Prostate gland (tissue), 2 donors: ENCODE data around the gene TBC1D24. TPM values are rescaled to one million over a fixed set of nuclear protein-coding genes. Genes with fewer than 3 reads are reported as not detected.

Experiments used
- DNase-seq: peaks from one replicate; pipeline ENCODE4 v3.0.0-alpha.2; 2019; ENCODE audit warnings: low spot score
- H3K27ac ChIP-seq, 2 donors: fragments of 200-600 bp; sonication (generic); 2 replicates each; pipeline ENCODE4 v1.5.1; 2017 to 2019
- H3K27me3 ChIP-seq: fragments of 200-600 bp; sonication (generic); replicated peaks from 2 replicates; pipeline ENCODE4 v1.5.1; 2019; ENCODE audit not compliant: insufficient read depth
- H3K36me3 ChIP-seq, 2 donors: fragments of 200-600 bp; sonication (generic); 1 replicate in 1 of 2; 2 replicates in 1 of 2; pipeline versions ENCODE4 v1.5.1 to v1.8.1; 2017 to 2019
- H3K4me1 ChIP-seq: fragments of 200-600 bp; sonication (generic); replicated peaks from 2 replicates; pipeline ENCODE4 v1.5.1; 2019
- H3K4me3 ChIP-seq, 2 donors: fragments of 200-600 bp; sonication (generic); 2 replicates each; pipeline ENCODE4 v1.5.1; 2017 to 2019
- H3K9me3 ChIP-seq: fragments of 200-600 bp; sonication (generic); 2 replicates; pipeline ENCODE4 v1.5.1; 2017
- POLR2A ChIP-seq: fragments of 450-650 bp; IDR thresholded peaks from one replicate; pipeline ENCODE4 v1.6.1; 2016; ENCODE audit warnings: antibody characterized with exemption, mild to moderate bottlenecking
- POLR2AphosphoS5 ChIP-seq: sonication (generic); formaldehyde crosslinking; IDR thresholded peaks from one replicate; pipeline ENCODE4 v1.6.1; 2017; ENCODE audit warnings: antibody characterized with exemption
- WGBS: methylation state at CpG from one replicate; pipeline ENCODE4 v1.1.5; 2018; 5-methylcytosine and 5-hydroxymethylcytosine counted together
- intact Hi-C: fragments of 100-400 bp; cut with DNase I; formaldehyde crosslinking; loops from one replicate; pipeline ENCODE4 v1.14.2; 2022
- total RNA-seq, 2 donors: library from RNA; depleted of rRNA; stranded (reverse); fragments of >200 nt; gene quantifications; one replicate each; pipeline ENCODE4 v1.1.0, GENCODE V29; 2016
- TF ChIP-seq, protein P1 (sequence below), 4 experiments: fragments of 200-600 bp in 2 of 4; fragments of 450-650 bp in 2 of 4; sonication (generic) in 2 of 4; IDR thresholded peaks; 1 replicate in 3 of 4; 2 replicates in 1 of 4; pipeline ENCODE4 v1.5.1; 2016 to 2019; ENCODE audit warnings: antibody characterized with exemption in 4 of 4, mild to moderate bottlenecking in 2 of 4, moderate library complexity in 2 of 4

The TBC1D24 gene
- total RNA-seq, 2 donors from 2014 or later: 22.4 to 26.2 TPM

DNA sequence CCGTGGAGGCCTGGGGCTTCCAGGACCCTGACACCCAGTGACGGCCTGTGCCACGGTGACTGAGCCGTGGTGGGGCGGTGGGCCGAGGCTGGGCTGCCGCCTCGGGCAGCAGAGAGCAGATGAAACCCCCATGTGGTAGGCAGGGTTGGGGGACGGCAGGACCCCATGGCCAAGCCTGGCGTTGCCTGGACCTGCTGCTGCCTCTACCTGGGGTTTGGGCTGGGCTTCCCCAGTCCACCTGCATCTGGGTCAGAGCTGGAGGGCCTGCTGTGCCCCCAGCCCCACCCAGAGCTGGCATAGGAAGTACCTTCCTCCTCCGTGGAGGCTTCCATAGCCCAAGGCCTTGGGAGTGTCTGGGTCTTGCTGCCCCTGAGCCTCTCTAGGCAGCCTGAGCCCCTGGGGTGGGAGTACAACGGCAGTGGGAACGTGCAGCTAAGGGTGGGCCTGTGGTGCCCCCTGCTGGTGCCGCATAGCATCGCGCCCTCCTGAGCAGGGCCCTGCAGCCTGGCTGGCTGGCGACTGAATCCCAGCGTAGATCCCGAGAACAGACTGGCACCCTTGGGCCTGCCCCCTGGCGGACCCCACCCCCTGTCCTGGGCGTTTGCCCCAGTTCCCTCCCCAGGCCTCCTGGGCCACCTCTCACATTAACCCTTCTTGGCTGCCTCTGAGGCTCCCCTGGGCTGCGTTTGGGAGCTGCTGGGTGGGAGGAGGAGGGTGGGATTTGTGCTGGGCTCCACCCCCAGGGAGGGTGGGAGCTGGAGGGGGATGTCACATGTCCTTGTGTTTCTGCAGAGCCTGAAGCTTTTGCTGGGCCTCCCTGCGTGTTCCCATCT, 26.2 kb downstream of the TBC1D24 start:
- intact Hi-C loops: loop anchor here (2.0 to 5.0 kb wide), 2 partner anchors 160 to 234 kb away; partner anchors contain the start of genes ABCA3 and RNPS1
- H3K27ac ChIP-seq: peak overlapping the region; percentile 7 to 11
- H3K4me3 ChIP-seq: no peak overlapping the region
- no peaks in the 10 kb centered on the region for H3K27me3 ChIP-seq
- H3K9me3 ChIP-seq: no peaks in the 10 kb centered on the region
- DNase-seq: peak; percentile 75
- 33% methylated on average over 23 of the region's 23 CpGs for WGBS
- TF ChIP-seq POLR2AphosphoS5 (peak; percentile 57), POLR2A (no peak)
- TF ChIP-seq, protein P1, sequence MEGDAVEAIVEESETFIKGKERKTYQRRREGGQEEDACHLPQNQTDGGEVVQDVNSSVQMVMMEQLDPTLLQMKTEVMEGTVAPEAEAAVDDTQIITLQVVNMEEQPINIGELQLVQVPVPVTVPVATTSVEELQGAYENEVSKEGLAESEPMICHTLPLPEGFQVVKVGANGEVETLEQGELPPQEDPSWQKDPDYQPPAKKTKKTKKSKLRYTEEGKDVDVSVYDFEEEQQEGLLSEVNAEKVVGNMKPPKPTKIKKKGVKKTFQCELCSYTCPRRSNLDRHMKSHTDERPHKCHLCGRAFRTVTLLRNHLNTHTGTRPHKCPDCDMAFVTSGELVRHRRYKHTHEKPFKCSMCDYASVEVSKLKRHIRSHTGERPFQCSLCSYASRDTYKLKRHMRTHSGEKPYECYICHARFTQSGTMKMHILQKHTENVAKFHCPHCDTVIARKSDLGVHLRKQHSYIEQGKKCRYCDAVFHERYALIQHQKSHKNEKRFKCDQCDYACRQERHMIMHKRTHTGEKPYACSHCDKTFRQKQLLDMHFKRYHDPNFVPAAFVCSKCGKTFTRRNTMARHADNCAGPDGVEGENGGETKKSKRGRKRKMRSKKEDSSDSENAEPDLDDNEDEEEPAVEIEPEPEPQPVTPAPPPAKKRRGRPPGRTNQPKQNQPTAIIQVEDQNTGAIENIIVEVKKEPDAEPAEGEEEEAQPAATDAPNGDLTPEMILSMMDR (IDR thresholded peaks at IDR 0.05): peak; percentile 94 to 98 (median 98)
- H3K4me1 ChIP-seq: peaks cover 13% of the 10 kb centered on the region
- no peaks in the 10 kb centered on the region for H3K36me3 ChIP-seq

DNA sequence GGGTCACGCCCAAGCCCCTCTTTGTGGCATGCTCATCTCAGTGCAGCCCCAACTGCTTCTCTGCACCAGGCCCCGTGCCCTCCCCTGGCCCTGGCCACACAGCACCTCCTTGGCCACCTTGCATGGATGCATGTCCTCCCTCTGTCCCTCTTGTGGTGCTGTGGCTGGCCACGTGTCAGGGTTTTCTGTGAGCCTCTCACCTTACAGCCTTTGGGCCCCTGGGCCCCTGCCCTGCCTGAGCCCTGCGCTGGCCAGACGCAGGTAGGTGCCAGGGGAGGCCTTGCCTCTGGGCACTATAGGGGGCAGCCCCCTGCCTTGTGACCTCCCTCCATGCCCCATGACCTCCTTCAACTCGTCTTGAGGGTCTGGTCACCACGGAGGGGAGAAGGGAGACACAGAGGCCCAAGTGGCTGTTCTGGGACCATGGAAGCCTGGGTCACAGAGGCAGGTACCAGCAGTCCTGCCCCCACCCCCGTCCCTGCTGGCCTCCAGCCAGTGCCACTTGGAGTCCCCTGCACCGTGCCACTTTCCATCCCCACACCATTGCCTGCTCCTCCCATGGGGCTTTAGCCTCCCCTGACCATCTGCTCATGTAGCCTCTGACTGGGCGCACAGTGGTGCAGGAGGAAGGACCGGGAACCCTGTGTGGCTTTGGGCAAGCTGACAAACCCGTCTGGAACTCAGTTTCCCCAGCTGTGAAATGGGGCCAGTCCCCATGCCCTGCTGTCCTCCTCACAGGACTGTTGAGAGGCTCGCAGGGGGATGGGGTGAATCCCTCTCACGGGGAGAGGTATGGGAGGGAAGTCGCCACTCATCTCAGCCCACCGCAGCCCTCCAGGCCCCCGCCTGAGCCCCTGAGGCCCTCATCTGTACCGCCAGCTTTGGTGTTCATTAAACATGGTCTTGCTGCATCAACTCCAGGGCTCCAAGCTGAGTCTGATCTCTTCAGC, 27.3 kb downstream of the TBC1D24 start:
- intact Hi-C loops: loop anchor here (2.0 to 5.0 kb wide), 2 partner anchors 161 to 235 kb away; partner anchors contain the start of genes ABCA3 and RNPS1
- Histone ChIP-seq H3K36me3 (no peaks in the 10 kb centered on the region), H3K4me3 (no peak overlapping the region), H3K4me1 (peaks cover 13% of the 10 kb centered on the region), H3K27me3 (no peaks in the 10 kb centered on the region), H3K27ac (no peak overlapping the region), H3K9me3 (no peaks in the 10 kb centered on the region)
- no peak for DNase-seq
- WGBS: 75% methylated on average over 17 of the region's 18 CpGs
- TF ChIP-seq, protein P1 (IDR thresholded peaks at IDR 0.05): no peak
- TF ChIP-seq POLR2A: no peak
- TF ChIP-seq POLR2AphosphoS5: no peak

DNA sequence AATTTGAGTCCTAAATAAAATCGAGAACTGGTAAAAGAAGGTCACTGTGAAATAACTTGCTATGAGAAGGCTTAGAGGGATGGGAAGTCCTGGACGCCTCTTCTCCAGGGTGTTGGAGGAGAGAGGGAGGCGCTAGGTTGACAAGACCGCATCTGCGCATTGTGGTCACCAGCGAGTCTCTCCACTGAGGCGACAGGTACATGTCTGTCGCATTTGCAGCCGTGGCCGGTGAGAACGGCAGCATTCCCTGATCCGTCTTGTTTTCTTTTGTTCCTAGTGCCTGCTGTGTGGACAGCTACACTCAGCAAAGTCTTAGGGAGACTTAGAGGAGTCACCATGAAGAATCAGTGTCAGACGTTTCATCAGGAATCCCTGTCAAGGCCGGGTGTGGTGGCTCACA, 30.8 kb downstream of the TBC1D24 start:
- DNase-seq: no peak
- TF ChIP-seq POLR2A (no peak), POLR2AphosphoS5 (no peak)
- TF ChIP-seq, protein P1 (IDR thresholded peaks at IDR 0.05): no peak
- intact Hi-C loops: no loop called here
- no peaks in the 10 kb centered on the region for H3K27me3 ChIP-seq
- H3K36me3 ChIP-seq: no peaks in the 10 kb centered on the region
- H3K4me3 ChIP-seq: no peak overlapping the region
- peaks cover 5% of the 10 kb centered on the region for H3K4me1 ChIP-seq
- WGBS: 90% methylated on average over 14 of the region's 14 CpGs
- no peak overlapping the region for H3K27ac ChIP-seq
- no peaks in the 10 kb centered on the region for H3K9me3 ChIP-seq

DNA sequence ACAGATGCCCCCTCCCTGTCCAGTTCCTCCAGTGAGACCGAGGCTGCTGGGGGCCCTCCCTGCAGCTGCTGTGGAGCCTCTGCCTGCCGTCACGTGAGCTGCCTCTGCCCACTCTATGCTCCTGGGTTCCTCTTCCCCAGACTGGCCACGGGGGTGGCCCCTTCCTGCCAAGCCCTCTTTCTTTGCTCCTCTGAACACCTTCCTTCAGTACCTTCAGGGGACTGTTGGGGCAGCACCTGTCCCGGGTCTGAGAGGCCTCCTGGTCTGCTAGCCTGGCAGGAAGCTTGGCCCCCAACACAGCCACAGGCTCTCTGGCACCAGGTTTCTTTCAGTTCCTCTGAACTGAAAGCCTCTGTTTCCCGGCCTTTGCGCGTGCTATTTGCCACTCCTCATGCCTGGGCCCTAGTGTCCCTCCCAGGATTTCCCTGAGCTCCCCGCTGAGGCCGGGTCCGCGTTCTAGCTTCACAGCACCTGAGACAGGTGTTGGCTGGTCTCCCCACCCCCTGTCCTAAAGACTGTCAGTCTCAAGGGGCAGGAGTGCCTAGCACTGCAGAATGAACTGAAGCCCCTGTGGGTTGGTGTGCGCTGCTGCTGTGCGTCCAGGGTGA, 32.2 kb downstream of the TBC1D24 start:
- Histone ChIP-seq H3K27ac (no peak overlapping the region), H3K4me1 (no peaks in the 10 kb centered on the region), H3K4me3 (no peak overlapping the region), H3K27me3 (no peaks in the 10 kb centered on the region), H3K36me3 (no peaks in the 10 kb centered on the region), H3K9me3 (no peaks in the 10 kb centered on the region)
- TF ChIP-seq POLR2A (no peak), POLR2AphosphoS5 (no peak)
- no peak for DNase-seq
- 83% methylated on average over 13 of the region's 14 CpGs for WGBS
- intact Hi-C loops: no loop called here

DNA sequence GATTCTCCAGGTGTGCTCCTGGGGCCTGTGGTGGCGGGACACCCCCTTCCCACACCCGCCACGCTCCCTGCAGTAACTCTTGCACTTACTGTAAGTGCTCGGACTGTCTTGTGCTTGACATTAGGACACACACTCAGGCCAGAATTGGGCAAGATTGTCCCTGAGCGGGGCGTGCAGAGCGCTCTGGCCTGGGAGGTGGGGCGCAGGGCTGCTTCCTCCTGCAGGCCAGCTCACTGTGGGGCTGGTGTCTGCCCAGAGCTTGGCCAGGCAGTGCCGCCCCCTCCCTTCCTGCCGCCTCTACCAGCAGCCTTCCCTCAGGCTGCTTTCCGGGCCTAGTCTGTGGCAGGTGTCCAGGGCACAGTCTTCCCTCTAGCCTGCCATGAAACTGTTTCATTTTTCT, 32.7 kb downstream of the TBC1D24 start:
- intact Hi-C loops: no loop called here
- 84% methylated on average over 10 of the region's 11 CpGs for WGBS

More for the DNA sequence above, 32.7 kb downstream of the TBC1D24 start:
- H3K27ac ChIP-seq: no peak overlapping the region
- H3K4me1 ChIP-seq: no peaks in the 10 kb centered on the region
- H3K36me3 ChIP-seq: no peaks in the 10 kb centered on the region
- no peaks in the 10 kb centered on the region for H3K9me3 ChIP-seq
- no peak for DNase-seq
- no peak overlapping the region for H3K4me3 ChIP-seq
- TF ChIP-seq POLR2A: no peak
- no peak for TF ChIP-seq POLR2AphosphoS5
- TF ChIP-seq, protein P1 (IDR thresholded peaks at IDR 0.05): no peak
- no peaks in the 10 kb centered on the region for H3K27me3 ChIP-seq
